GM10847 (cell line): Measurements from ENCODE around the gene MFSD12.

ENCODE experiments used
- POLR2A ChIP-seq: IDR thresholded peaks from 2 replicates; pipeline ENCODE4 v1.6.1; 2011; ENCODE audit not compliant: insufficient read length; ENCODE audit errors: extremely low read depth

Gene MFSD12

DNA sequence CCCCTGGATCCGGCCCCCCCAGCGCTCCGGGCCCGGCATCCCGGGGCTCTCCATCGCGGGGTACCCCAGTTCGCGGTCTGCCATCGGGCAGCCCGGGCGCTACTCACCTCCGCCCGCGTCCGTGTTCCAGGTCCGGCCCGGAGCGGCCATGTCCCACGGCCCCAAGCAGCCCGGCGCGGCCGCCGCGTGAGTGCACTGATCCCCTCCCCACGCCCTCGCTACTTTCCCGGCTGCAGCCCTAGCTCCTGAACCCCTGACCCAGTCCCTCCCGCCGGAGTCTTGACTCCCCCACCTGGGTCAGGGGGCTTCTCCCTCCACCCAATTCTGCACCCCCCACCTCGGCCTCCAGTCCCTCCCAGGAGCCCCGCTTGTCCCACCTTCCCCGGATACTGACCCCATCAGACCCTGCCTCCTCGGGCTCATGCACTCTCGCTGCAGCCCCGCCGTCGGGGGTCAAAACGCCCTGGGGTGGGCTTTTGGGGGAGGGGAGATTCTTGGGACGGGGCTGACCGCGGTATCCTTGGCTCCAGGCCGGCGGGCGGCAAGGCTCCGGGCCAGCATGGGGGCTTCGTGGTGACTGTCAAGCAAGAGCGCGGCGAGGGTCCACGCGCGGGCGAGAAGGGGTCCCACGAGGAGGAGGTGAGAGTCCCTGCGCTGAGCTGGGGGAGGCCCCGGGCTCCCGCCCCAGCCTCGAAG lies 15.9 kb upstream of the MFSD12 start:
- TF ChIP-seq POLR2A = no peak

DNA sequence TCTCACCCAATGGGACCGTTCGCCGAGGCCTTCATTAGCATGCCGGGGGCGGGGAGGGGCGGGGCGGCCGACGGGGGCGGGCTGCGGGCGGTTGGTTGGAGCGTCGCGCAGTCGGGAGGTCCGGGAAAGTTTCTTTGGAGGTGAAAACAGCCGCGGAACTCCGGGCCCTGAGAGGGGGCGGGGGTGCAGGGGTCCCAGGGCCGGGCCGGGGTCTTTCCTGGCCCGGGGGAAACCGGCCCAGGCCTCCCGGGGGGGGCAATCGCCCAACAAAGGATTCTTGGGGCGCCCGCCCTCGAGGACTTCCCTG lies 15.4 kb upstream of the MFSD12 start, which contains the start of gene HMG20B:
Gene HMG20B, plus strand, starts transcription at position 90 of the 307 bp plus-strand sequence. CDS start 366 bp downstream, outside the sequence.
- TF ChIP-seq POLR2A = no peak

DNA sequence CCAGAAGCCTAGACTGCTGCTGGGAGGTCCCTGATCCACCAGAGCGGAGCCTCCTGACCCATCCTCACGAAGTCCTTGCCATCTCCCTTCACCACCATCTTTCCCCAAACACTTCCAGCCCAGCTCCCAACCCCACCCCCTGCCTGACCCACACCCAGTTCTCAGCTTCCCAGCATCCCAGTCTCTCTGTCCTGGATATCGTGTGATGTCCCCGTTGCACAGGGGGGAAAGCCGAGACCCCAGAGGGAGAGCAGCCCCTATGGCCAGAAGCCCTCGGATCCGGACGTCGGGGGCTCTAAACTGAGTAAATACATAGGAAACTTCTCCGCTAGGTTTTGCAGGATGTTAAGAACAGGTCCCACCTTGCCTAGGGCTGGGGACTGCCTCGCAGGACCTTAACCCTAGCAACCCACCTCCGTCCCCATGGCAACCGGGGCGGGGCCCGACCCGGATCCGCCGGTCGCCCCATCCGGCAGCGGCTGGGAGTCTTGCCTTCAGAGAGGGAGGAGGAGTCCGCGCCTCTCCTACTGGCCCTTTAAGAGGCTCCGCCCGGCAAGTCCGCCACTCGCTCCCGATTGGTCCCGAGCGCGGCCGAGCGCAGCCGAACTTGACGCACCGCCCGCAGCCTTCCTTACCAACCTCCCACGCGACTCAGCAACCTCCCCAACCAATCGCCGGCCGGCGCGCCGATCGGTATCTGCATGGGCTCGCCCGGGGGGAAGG lies 14.9 kb upstream of the MFSD12 start:
- no peak for TF ChIP-seq POLR2A

DNA sequence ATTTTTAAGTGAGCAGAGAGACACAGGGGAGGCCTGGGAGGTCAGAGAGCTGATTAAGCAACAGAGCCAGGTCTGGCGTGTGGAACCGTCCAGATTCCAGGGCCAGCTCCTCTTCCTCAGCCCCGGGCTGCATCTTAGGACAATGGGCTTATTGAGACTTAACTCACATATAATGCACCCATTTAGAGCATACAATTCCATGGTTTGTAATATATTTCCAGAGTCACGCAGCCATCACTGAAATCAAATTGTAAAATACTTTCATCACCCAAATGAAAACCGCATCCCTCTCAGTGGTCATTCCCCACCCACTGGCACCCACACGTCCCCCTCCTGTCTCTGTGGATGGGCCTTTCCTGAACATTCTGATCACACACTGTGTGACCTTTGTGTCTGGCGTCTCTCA lies 13.2 kb upstream of the MFSD12 start:
- TF ChIP-seq POLR2A = no peak

DNA sequence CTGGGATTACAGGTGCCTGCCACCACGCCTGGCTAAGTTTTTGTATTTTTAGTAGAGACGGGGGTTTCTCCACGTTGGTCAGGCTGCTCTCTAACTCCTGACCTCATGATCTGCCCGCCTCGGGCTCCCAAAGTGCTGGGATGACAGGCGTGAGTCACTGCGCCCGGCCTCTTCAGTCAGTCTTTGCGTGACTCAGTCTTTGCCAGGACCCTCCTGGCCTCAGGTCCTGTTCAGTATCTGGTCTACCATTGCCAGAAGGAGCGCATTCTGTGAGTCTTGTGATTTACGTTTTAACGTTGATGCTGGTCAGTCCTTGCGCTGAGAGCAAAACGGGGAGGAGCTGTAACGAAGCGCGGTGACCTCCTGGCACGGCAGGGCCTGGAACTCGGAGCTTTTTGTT lies 7.8 kb upstream of the MFSD12 start:
- no peak for TF ChIP-seq POLR2A

DNA sequence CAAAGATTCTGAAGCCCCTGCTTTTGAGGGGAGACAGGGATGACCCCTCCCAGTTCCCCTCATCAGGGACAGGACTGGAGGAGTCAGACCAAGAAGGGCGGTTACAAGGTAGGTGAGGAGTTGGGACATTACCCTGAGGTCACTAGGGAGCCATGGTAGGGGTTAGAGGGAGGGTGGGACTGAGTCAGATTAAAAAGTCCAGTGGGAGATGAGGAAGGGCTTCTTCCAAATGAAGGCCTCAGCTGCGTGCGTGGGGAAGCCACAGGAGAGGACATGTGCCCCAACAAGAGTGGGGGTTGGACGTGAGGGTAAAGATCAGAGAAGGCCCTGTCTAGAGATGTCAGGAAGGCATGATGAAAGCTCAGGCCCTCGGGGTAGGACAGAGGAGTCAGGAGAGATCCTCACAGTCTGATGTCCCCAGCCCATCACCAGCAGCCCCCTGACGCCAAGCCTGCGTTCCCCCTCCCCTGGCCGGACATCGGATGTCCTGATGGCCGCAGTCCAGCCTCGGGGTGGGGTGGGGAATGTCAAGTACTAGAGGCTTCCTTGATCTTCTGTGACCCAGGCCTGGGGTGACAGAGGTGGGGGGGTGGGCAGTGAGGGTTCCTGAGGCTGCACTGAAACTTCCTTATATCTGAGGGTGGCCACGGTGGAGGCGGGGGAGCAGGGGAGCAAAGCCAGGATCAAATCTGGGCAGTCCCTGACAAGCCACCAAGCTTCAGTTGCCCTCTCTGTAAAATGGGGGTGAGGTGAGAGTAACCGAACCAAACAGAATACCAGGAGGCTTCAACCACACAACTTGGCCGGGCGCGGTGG lies 6.5 kb upstream of the MFSD12 start:
- TF ChIP-seq POLR2A = no peak

DNA sequence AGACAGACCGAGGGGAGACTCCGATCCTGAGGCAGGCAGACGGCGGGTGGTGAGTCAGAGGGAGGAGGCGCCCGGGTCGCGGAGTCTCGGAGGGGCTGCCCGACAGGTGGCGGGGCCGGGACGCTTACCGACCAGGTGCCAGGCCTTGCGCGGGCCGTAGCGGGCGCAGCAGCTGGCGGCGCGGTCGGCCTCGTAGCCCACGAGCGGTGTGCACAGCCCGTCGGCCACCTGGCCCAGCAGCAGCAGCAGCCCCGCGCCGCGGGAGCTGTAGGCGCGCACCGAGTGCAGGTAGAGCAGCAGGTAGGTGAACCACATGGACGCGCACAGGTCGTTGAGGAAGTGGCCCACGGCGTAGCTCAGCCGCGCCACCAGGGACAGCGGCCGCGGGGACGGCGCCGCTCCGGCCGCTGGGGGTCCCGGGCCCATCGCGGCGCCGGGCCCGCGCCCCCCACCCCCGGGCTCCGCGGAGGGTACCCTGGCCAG lies 367 bp downstream of the MFSD12 start:
- TF ChIP-seq POLR2A = no peak

DNA sequence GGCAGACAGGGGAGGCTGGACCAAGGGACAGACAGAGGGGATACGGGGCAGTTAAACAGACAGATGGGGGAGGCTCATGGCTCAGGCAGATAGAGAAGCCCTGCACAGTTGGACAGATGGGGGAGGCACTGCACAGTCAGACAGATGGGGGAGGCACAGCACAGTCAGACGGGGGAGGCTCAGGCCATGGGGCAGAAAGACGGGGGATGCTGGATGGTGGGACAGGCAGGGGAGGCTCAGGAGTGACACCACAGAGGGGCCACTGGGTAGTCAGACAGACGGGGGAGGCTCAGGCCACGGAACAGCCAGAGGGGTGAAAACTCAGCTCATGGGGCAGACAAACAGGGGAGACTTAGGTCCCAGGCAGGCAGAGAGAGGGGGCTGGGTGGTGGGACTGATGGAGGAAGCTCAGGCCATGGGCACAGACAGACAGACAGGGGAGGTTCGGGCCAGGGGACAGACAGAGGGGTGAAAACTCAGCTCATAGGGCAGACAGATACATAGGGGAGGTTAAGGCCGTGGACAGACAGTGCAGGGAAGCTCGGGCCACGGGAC lies 886 bp downstream of the MFSD12 start:
- TF ChIP-seq POLR2A = no peak

DNA sequence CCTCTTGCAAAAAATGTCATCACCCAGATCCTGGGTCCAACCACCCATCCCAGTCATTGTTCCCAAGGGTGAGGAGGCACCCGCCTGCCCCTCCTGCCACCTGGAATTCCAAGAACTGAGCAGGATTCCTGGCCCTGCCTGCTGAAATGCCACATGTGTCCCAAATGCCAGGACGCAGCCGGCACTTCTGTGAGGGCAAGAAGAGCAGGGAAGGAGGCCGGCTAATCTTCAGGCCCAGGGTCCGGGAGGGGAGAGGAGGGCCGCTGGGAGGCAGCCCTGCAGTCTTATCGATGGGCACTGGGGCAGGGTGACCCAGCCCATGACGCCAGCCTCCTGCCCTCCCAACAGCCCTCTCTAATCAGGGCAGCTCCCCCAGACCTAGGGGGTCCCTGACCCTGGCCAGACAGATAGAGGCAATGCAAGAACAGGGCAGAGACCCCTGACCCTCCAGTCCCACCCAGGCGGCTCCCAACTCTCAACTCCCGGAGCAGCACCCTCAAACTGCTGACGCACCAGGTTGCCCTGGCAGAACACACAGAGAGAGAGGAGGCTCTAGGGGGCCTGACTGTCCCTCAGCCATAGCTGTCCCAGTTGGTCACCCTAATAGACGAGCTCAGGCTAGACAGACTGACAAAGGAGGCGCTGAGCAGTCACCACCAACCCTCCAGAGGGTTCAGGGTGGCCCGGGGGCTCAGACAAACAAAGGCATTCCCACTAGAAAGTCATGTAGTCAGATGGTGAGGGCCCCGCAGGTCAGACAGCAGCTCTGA lies 1.5 kb downstream of the MFSD12 start:
- no peak for TF ChIP-seq POLR2A

DNA sequence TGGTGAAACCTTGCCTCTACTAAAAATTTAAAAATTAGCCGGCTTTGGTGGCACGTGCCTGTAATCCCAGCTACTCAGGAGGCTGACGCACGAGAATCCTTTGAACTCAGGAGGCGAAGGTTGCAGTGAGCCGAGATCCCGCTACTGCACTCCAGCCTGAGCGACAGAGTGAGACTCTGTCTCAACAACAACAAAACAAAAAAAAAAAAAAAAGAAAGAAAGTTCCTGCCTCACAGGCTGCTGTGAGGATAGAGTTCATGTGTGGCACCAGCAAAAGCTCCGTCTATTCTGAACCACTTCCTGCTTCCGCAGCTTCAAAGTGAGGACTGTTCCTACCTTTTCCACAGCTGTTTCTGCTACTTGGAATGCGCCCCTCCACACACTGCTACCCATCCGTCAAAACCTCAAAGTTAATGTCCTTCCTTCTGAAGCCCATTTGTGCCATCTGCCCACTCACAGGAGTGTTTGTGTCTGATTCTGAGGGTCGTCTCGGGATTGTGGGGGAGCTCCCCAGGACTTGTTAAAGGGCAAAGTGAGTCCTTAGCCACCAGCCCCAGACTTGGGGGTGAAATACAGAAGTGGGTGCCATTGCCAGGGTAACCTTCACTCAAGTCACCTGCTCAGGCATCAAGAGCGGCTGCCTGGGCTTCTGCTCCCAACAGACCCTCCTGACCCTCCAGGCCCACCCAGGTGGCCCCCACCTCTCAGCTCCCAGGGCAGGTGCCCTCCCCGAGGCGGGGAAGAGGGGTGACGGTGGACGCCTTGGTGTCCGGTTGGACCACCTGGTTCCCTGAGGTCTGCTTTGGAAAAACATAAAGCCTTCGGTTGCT lies 2.9 kb downstream of the MFSD12 start:
- no peak for TF ChIP-seq POLR2A

DNA sequence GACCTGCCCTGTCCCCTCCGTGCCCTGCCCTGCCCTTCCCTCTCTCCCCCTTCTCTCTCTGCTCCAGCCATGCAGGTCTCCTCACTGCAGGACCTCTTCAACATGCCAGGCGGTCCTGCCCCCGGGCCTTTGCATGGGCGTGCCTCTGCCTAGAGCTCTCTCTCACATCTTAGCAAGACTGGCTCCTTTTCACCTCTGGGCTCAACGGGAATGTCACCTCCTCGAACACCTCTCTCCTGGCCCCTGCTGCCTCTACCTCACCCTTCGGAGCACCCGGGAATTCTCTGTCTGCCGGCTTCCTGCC lies 5.6 kb downstream of the MFSD12 start:
- no peak for TF ChIP-seq POLR2A

DNA sequence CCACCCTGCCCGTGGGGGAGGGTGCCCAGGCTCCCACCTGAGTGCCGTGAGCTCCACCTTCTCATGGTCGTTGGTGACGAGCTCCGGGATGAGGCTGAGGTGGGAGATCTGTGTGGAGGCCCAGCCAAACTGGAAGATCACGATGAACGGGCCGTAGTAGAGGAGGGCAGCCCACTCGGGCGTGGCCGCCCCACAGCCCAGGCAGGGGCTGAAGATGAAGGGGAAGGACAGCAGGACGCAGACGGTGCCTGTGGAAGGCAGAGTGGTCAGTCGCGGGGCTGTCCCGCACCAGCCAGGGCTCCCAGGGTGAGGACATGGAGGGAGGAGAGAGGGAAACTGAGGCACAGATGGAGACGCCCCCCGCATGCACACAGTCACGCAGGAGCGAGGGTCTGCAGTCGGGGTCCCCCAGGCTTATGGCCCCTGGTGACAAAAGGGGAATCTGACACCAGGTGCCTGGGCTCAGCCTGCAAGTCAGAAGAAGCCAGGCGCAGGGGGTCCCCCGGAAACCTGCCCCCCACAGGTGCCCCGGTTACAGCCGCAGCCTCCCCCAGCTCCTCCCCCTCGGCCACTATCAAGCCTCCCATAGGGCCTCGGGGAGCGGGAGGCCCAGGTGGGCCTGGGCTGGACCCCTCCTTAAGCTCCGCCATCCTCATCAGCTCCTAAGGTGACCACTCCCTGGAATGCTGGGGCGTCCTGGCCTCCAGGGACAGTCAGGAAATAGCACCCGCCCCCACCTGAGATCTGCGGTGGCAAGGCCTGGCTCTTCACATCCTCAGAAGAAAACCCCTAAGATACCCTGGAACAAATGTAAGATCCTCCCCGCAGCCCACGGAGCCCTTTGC lies 6.2 kb downstream of the MFSD12 start:
- TF ChIP-seq POLR2A = no peak

DNA sequence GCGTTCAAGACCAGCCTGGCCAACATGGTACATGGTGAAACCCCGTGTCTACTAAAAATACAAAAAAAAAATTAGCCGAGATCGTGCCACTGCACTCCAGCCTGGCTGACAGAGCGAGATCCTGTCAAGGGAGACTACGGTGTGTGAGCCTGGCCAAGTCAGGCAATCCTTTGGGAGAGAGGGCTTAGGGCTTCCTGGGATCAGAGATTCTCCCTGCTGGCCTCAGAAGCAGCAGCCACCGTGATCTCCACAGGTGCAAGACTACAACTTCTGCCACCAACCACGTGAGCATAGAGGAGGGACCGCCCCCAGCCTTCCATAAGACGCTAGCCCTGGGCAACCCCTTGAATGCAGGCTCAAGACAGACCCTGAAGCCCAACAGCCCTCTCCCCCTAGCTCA lies 7.6 kb downstream of the MFSD12 start:
- TF ChIP-seq POLR2A = no peak
